Measurements from ENCODE around the gene FRMD8. TPM values are rescaled to one million over a fixed set of nuclear protein-coding genes. Genes with fewer than 3 reads are reported as not detected.

Gene FRMD8
- total and polyA plus RNA-seq, 2 of the 4 experiments (the other 2 are of a cell fraction), result 11.3 to 19.8 TPM

DNA sequence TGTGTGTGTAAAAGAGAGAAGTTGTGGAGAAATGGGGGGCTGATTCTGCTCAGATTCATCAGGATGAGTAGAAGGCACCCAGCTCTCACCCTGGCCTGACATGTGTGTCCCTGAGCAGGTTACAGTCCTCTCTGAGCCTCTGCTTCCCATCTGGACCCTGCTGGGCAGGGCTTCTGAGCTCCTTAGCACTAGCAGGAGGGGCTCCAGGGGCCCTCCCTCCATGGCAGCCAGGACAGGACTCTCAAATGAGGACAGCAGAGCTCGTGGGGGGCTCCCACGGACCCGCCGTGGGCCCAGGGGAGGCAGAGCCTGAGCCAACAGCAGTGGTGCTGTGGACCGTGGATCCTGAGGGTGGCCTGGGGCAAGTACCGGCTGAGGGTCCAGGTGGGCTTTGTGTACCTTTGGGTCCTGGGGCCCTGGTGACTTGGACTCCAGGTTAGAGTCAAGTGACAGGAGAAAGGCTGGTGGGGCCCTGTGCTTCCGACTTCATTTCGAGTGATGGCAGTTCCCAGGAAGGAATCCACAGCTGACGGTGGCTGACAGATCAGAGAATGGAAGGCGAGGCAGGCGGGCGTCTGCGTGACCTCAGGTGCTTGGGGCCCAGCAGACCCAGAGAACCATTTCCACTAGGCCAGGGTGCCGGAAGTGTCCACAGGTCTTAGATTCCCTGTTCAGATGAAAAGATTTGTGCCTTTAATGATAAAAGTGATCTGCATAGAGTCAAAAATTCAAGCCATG, 58.0 kb downstream of the FRMD8 start:
- Histone ChIP-seq H3K9me1 (ENCODE audit: insufficient read depth, low read length) (peaks cover 16% of the 10 kb centered on the region), H3K79me1 (ENCODE audit: low read depth in 1 of 2, low read length in 2 of 2) (peaks cover 7 to 60% of the 10 kb centered on the region in 2 experiments), H3K4me1 (ENCODE audit: control insufficient read depth, insufficient read depth, low read length) (peaks cover 4% of the 10 kb centered on the region; the same call in 1 of the 2 replicates), H2AFZ (replicated peaks; ENCODE audit: low read length, poor library complexity) (no peak overlapping the region), H3K4me3 (ENCODE audit: insufficient read depth, low read depth, low read length) (no peak overlapping the region), H3K56ac (ENCODE audit: extremely low read depth, insufficient read depth, low read length) (no peak overlapping the region), H2AK9ac (replicated peaks; ENCODE audit: low read depth, low read length, poor library complexity) (peak overlapping the region; percentile 51), H3K4me2 (ENCODE audit: low read depth, low read length) (no peak overlapping the region), H2BK20ac (ENCODE audit: low read depth, low read length) (no peak overlapping the region), H3K14ac (replicated peaks; ENCODE audit: low read depth, low read length) (no peak overlapping the region), H2BK15ac (ENCODE audit: low read depth, low read length) (no peak overlapping the region), H3K27ac (ENCODE audit: insufficient read depth, low read length) (peak overlapping the region; percentile 24; the same call in 1 of the 2 replicates), H2AK5ac (ENCODE audit: low read depth, low read length) (no peak overlapping the region), H3K27me3 (ENCODE audit: control insufficient read depth, insufficient read depth, low read length) (no peaks in the 10 kb centered on the region), H2BK120ac (ENCODE audit: low read depth, low read length) (no peak overlapping the region), H3K18ac (ENCODE audit: low read depth, low read length) (no peak overlapping the region), H4K8ac (ENCODE audit: low read depth in 2 of 2, low read length in 2 of 2) (no peak overlapping the region; a peak in 1 of 4 replicates), H3K4ac (ENCODE audit: low read depth, low read length) (no peak overlapping the region), H3K23ac (ENCODE audit: low read depth, low read length) (no peak overlapping the region), H3K36me3 (ENCODE audit: control insufficient read depth, insufficient read depth, low read length) (peaks cover 43% of the 10 kb centered on the region), H4K20me1 (ENCODE audit: insufficient read depth, low read length) (peaks cover 96% of the 10 kb centered on the region), H3K9ac (ENCODE audit: low read depth, low read length) (no peak overlapping the region), H4K5ac (ENCODE audit: low read depth, low read length) (no peak overlapping the region), H4K91ac (ENCODE audit: insufficient read depth, low read depth, low read length) (no peak overlapping the region), H3K9me3 (ENCODE audit: control insufficient read depth, insufficient read depth, low read length) (no peaks in the 10 kb centered on the region), H2BK5ac (ENCODE audit: low read depth, low read length, poor library complexity, severe bottlenecking) (peak overlapping the region; percentile 34)
- intact Hi-C loops (cut with micrococcal nuclease), result no loop called here
- DNase-seq (peak; percentile 43), ATAC-seq (ENCODE audit: low read depth) (no peak)
- dilution Hi-C loops (cut with HindIII; ENCODE audit: low sequenced_read_pairs, unreplicated experiment), result no loop called here
- CTCF ChIA-PET, result no interaction called here
- 100% methylated on average over 4 of the region's 14 CpGs; no CpG with 5 or more reads in 1 of the 2 experiments for WGBS, 2 experiments (ENCODE audit: extremely low coverage in 2 of 2, insufficient read length in 1 of 2)
- POLR2A ChIA-PET (ENCODE audit: unreplicated experiment), result interaction anchor here (0.7 kb wide), 1 partner anchor 21 kb away, joined by 4 read pairs; no protein-coding TSS in a partner anchor
- no TSS peak for BruUV-seq (replicated peaks)
- peak; percentile 30; the same call in 1 of the 2 replicates for TF ChIP-seq CHD1 (IDR thresholded peaks at IDR 0.05; ENCODE audit: low read depth, low read length)
- TF ChIP-seq POLR2A (IDR thresholded peaks at IDR 0.05; ENCODE audit: low read depth, low read length), result peak; percentile 60
- TF ChIP-seq, protein P1, sequence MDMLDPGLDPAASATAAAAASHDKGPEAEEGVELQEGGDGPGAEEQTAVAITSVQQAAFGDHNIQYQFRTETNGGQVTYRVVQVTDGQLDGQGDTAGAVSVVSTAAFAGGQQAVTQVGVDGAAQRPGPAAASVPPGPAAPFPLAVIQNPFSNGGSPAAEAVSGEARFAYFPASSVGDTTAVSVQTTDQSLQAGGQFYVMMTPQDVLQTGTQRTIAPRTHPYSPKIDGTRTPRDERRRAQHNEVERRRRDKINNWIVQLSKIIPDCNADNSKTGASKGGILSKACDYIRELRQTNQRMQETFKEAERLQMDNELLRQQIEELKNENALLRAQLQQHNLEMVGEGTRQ (IDR thresholded peaks at IDR 0.05; ENCODE audit: low read depth, low read length), result peak; percentile 0; the same call in 1 of the 2 replicates
- TF ChIP-seq RFX5 (IDR thresholded peaks at IDR 0.05; ENCODE audit: low read depth, low read length), result no peak
- in situ Hi-C loops (cut with MboI; ENCODE audit: low sequenced_read_pairs), result no loop called here

Measured in IMR-90 (cell line).